WERI-Rb-1 (cell line): ENCODE results near the gene SLC9A5.

Source experiments
- DNase-seq: peaks from one replicate; pipeline ENCODE4 v3.0.0-alpha.2; 2020
- H3K27ac ChIP-seq: fragments of 250-450 bp; sonication (Bioruptor Pico); 2 replicates; pipeline ENCODE4 v1.5.1; 2020; ENCODE audit warnings: mild to moderate bottlenecking, moderate library complexity
- H3K27me3 ChIP-seq: fragments of 250-450 bp; sonication (Bioruptor Pico); 2 replicates; pipeline ENCODE4 v1.5.1; 2021; ENCODE audit warnings: mild to moderate bottlenecking, low read depth, moderate library complexity; ENCODE audit not compliant: insufficient read depth, severe bottlenecking
- H3K36me3 ChIP-seq: fragments of 250-450 bp; sonication (Bioruptor Pico); 2 replicates; pipeline ENCODE4 v1.5.1; 2020; ENCODE audit warnings: mild to moderate bottlenecking, moderate library complexity
- H3K4me3 ChIP-seq: 2 replicates; pipeline ENCODE4 v1.5.1; 2011; ENCODE audit warnings: low read depth, mild to moderate bottlenecking, control low read depth, low read length
- H3K9me3 ChIP-seq: fragments of 250-450 bp; sonication (Bioruptor Pico); 2 replicates; pipeline ENCODE4 v1.5.1; 2021; ENCODE audit warnings: mild to moderate bottlenecking, moderate library complexity; ENCODE audit not compliant: severe bottlenecking
- CTCF ChIP-seq: IDR thresholded peaks from 2 replicates; pipeline ENCODE4 v1.5.1; 2011; ENCODE audit warnings: low read depth, mild to moderate bottlenecking, control low read depth, inconsistent platforms, low read length

Gene SLC9A5

DNA sequence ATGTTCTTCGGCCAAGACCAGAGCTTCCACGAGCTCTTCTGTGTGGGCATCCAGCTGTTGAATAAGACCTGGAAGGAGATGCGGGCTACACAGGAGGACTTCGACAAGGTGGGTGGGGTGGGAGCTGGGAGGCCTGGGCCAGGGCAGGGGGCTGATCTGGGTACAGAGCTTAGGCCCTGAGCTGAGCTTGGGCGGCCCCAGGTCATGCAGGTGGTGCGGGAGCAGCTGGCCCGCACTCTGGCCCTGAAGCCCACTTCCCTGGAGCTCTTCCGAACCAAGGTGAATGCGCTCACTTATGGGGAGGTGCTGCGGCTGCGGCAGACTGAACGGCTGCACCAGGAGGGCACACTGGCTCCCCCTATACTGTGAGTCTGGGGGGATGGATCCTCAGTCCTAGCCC lies 46.4 kb upstream of the SLC9A5 start:
- Histone ChIP-seq H3K27me3 (no peaks in the 10 kb centered on the region), H3K4me3 (no peak overlapping the region), H3K9me3 (no peaks in the 10 kb centered on the region), H3K27ac (no peak overlapping the region), H3K36me3 (peaks cover 57% of the 10 kb centered on the region)
- TF ChIP-seq CTCF = no peak
- DNase-seq = no peak

DNA sequence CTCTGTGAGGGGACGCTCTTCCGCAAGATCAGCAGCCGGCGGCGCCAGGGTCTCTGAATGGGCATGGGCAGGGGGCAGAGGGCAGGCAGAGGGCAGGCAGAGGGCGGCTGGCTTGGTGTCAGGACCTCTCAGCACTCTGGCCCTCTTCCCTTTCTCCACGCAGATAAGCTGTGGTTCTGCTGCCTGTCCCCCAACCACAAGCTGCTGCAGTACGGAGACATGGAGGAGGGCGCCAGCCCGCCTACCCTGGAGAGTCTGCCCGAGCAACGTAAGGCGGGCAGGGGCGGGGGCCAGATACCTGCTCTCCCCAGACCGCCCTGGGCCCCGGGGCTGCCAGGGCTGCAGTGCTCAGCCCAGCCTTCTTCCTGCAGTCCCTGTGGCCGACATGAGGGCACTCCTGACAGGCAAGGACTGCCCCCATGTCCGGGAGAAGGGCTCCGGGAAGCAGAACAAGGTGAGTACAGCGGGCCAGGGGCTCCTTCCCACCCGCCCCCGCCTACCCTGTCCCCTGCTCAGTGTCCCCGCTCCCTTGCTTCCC lies 45.8 kb upstream of the SLC9A5 start:
- Histone ChIP-seq H3K9me3 (no peaks in the 10 kb centered on the region), H3K36me3 (peaks cover 53% of the 10 kb centered on the region), H3K27me3 (no peaks in the 10 kb centered on the region), H3K4me3 (no peak overlapping the region), H3K27ac (no peak overlapping the region)
- no peak for DNase-seq
- TF ChIP-seq CTCF = no peak

DNA sequence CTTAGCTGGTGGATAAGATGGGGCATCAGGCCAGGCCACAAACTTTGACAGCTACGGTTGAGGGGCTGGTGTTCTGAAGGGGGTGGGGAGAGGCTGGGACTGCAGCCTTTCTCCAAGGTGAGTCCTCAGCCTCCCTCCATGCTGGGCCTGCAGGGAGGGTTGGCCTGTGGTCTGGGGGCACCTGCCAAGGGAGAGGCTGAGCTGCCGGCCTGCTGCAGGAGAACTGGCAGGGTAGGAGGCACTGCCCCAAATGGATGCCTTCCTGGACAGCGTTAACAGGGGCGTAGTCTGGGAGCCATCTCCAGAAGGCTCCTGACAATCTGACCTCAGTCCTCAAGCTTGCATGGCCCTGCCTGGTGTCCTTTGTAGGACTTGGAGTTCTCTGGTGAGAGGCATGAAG lies 44.7 kb upstream of the SLC9A5 start:
- no peak overlapping the region for H3K4me3 ChIP-seq
- no peaks in the 10 kb centered on the region for H3K9me3 ChIP-seq
- no peaks in the 10 kb centered on the region for H3K27me3 ChIP-seq
- no peak overlapping the region for H3K27ac ChIP-seq
- no peak for DNase-seq
- no peak for TF ChIP-seq CTCF
- H3K36me3 ChIP-seq = peaks cover 42% of the 10 kb centered on the region

DNA sequence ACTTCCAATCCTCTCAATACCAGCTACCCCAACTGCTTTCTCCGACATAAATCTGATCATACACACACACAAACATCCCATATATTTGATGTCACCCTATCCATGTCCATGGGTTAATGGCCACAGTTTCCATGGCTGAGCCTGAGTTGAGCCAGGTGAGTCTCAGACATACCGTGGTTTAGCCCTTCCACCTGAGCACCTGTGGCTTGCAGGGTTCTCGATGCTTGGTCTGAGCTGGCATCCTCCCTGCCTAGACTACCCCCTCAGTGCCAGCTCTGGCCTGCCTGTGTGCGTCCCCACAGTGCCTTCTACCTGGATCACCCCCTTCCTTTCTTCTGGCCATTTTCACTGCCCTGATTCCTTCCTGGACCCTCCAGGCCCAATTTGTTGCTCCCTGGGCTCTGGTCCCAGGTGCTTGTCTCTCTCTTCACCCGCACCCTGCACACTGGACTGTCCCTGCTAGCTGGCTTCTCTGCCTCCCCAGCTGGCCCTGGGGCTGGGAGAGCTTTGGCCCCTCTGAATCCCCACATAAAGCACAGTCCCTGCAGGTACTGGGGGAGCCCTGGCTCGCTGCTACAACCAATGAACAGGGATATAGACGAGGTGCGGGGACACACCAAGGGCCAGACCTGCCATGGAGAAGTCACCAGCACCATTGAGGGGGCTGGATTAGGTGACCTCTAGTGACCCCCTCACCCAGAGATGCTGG lies 42.5 kb upstream of the SLC9A5 start:
- Histone ChIP-seq H3K4me3 (no peak overlapping the region), H3K27me3 (no peaks in the 10 kb centered on the region), H3K27ac (peak overlapping the region; percentile 59; the same call in 1 of the 2 replicates), H3K9me3 (no peaks in the 10 kb centered on the region), H3K36me3 (peaks cover 33% of the 10 kb centered on the region)
- TF ChIP-seq CTCF = no peak
- DNase-seq = no peak

GRCh38 chr16:67206838-67207248 lies 41.9 kb upstream of the SLC9A5 start:
- no peak for TF ChIP-seq CTCF
- DNase-seq = peak; percentile 77
- H3K4me3 ChIP-seq = no peak overlapping the region
- no peaks in the 10 kb centered on the region for H3K27me3 ChIP-seq
- H3K9me3 ChIP-seq = no peaks in the 10 kb centered on the region
- peaks cover 27% of the 10 kb centered on the region for H3K36me3 ChIP-seq
- H3K27ac ChIP-seq = peak overlapping the region; percentile 59
